Globus pallidus (tissue), 1 donor: Measurements from ENCODE around the gene ZNF716.
"Not testable (repeated sequence)": the region's sequence is repeated elsewhere in the genome, so short reads cannot be mapped to it uniquely, and the experiment has no call there.

Experiments used
- DNase-seq: peaks from one replicate; pipeline ENCODE4 v3.0.0-alpha.2; 2015; ENCODE audit warnings: low spot score

ZNF716 gene

DNA sequence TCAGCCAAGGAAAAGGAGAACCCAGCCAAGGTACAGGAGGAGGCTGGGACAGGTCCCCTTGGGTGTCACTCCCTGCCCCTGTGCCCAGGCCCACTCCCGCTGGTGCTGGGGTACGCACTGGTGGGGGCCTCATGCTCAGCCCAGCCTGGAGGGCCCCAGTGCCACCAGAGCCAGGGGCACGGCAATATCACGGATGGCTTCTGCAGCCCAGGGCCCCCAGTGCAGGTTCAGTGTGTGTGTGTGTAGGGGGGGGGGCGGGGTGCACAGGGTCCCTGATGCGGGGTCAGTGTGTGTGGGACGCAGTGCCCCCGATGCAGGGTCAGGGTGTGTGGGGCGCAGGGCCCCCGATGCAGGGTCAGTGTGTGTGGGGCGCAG, 23.4 kb upstream of the ZNF716 start:
- DNase-seq, result no peak

DNA sequence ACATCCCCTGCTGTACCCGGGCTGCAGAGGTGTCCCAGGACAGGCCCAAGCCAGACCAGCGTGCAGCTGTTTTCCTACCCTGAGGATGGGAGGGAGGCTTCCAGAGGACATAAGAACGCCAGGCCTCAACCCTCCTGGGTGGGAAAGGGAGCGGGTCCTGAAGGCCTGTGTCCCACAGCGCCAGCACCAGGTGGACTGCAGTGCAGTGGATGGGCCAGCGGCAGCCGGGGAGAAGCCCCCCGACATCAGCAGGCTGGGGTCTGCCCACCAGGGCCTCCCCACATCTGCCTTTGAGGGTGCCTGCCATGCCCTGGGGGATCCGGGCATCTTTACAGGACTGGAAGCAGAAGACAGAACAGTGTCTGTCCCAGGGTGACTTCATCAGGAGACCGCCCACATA, 22.8 kb upstream of the ZNF716 start:
- DNase-seq, result no peak

DNA sequence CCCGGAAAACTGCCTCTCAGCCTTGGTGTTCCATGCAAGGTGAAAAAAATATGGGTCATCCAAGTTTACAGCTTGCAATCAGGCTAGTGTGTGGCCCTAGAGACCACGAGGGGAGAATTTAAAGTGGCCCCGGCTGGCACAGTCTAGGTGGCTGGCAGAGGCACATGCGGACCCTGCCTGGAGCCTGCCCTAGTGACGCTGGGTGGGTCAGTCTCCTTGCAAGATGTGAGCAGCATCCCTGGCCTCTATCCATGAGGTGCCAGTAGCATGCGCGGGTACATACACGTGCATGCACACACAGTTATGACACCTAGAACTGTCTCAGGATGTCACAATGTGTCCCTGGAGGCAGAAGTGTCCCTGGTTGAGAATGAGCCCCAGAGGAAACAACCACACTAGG, 22.4 kb upstream of the ZNF716 start:
- no peak for DNase-seq

DNA sequence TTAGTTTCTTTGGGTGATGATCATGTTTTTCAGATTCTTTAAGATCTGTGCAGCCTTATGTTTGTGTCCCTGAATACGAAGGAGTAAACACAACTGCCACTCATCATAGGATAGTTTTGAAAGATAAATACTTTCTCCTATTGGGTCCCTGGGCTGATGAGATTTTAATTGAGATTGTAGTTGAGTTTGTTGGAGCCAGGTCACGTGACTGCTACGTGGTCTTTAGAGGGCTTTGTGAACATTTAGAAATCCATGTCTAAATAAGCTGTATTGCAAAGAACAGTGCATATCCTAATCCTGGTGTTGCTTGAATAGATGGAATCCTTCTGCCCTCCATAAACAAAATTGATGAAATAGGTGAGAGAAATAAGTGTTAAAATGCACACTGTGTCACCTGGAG, 17.4 kb upstream of the ZNF716 start:
- DNase-seq, result no peak

DNA sequence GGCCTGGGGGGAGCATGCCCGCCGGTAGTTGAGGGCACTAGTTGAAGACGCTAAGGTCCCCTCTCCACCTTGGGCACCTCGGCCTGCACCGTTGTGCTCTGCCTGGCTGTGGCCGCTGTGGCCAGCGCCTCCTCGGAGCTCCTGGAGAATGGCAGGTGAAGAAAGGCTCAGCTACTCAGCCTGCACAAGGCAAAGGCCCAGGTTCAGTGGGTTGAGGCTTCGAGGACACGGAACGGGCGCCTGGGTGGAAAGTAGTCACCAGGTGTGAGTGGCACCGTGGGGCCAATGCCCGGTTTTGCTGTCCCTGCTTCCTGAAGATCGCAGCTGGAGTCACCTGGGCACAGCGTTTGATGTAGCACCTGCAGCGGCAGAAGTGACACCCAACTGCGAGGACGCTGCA, 12.4 kb upstream of the ZNF716 start:
- no peak for DNase-seq

DNA sequence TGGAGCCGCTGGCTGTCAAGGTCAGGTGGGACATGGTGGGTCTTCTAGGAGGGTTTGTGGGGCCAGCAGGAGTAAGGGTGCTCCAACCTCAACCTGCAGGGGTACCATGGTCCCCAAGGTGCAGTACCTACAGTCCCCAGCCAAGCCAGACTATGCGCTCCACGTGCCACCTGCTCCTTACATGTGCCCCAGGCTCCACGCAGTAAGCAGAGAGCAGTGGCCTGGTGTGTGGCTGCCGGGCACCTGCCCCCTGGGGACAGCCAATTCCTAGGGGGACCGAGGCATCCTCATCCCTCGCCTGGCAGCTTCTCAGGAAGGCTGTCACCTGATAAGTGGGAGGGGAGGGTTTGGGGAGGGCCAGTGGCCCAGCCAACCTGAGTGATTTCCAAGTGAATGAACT, 11.7 kb upstream of the ZNF716 start:
- DNase-seq, result no peak

DNA sequence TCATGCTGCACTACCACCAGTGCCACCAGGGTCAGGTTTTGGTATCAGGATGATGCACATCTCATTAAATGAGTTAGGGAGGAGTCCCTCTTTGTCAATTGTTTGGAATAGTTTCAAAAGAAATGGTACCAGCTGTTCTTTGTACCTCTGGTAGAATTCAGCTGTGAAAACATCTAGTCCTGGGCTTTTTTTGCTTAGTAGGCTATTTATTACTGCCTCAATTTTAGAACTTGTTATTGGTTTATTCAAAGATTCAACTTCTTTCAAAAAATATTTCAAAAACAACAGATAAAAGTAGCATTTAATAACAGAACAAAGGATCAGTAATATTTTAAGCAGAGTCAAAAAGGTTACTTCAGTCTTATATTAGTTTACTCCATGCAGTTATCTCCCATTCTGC, 6.4 kb upstream of the ZNF716 start:
- no peak for DNase-seq

DNA sequence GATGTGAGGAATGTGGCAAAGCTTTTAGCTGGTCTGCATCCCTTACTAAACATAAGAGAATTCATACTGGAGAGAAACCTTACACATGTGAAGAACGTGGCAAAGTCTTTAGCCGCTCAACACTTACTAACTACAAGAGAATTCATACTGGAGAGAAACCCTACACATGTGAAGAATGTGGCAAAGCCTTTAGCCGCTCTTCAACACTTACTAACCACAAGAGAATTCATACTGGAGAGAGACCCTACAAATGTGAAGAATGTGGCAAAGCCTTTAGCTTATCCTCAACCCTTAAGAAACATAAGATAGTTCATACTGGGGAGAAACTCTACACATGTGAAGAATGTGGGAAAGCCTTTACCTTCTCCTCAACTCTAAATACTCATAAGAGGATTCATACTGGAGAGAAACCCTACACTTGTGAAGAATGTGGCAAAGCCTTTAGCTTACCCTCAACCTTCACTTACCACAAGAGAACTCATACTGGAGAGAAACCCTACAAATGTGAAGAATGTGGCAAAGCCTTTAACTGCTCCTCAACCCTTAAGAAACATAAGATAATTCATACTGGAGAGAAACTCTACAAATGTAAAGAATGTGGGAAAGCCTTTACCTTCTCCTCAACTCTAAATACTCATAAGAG, 19.3 kb downstream of the ZNF716 start:
- not testable (repeated sequence) for DNase-seq

DNA sequence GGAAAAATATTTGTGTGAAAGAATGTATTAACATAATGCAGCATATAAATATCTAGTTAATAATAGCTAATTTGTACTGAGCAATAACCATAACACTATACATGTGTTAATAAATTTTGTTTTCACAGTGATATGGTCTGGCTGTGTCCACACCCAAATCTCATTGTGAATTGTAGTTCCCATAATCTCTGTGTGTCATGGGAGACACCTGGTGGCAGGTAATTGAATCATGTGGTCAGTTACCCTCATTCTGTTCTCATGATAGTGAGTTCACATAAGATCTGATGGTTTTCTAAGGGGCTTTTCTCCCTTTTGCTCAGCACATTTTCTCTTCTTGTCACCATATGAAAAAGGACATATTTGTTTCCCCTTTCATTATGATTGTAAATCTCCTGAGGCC, 30.3 kb downstream of the ZNF716 start:
- not testable (repeated sequence) for DNase-seq

DNA sequence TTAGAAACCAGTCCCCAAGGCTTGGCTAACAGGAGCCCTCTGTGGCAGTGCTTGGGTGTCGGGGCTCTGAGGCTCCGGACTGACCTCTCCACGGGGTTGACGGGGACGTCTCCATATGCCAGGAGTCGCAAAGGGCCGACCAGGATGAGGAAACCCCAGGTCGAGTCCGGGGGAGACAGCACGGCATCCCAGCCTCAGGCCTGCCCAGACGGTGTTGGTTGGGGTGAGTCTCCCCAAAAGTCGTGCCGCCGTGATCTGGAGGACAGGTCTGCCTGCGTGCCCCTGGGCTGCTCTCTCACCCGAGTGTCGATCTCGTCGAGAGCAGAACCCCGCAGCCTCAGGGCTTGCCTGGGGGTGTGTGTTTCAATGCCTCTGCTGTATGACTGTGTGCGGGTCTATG, 35.0 kb downstream of the ZNF716 start:
- DNase-seq, result not testable (repeated sequence)

DNA sequence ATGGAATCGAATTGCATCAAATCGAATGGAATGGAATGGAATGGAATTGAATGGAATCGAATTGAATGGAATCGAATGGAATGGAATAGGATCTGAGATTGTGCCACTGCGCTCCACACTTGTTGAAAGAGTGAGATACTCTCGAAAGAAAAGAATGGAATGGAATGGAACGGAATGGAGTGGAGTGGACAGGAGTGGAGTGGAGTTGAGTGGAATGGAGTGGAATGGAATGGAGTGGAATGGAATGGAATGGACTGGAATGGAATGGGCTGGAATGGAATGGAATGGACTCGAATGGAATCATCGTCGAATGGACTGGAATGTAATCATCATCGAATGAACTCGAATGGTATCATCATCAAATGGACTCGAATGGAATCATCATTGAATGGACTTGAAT, 38.0 kb downstream of the ZNF716 start:
- no peak for DNase-seq

DNA sequence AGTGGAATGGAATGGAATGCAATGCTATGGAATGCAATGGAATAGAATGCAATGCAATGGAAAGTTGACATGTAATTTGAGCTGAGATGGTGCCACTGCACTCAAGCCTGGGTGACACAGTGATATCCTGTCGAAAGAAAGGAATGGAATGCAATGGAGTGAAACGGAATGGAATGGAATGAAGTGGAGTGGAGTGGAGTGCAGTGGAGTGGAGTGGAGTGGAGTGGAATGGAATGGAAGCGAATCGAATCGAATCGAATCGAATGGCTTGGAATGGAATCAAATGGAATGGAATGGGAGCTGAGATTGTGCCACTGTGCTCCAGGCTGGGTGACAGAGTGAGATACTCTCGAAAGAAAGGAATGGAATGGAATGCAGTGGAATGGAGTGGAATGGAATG, 45.1 kb downstream of the ZNF716 start:
- DNase-seq, result not testable (repeated sequence)

DNA sequence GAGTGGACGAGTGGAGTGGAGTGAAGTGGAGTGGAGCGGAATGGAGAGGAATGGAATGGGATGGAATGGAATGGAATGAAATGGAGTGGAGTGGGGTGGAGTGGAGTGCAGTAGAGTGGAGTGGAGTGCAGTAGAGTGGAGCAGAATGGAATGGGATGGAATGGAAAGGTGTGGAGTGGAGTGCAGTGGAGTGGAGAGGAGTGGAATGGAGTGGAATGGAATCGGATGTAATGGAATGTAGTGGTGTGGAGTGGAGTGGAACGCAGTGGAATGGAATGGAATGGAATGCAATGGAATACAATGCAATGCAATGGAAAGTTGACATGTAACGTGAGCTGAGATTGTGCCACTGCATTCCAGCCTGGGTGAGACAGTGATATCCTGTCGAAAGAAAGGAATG, 46.4 kb downstream of the ZNF716 start:
- DNase-seq, result no peak

DNA sequence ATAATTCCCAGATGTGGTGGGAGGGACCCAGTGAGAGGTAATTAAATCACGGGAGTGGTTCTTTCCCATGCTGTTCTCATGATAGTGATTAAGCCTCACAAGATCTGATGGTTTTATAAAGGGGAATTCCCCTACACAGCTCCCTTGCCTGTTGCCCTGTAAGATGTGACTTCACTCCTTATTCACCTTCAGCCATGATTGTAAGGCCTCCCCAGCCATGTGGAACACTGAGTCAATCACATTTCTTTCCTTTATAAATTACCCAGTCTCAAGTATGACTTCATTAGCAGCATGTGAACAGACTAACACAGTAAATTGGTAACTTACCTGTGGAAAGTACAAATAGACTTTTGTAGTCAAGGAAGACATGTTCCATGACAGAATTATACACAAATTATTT, 55.2 kb downstream of the ZNF716 start:
- DNase-seq, result no peak
